GM20431 (cell line): ENCODE data around the gene CCDC87.
"Not testable (repeated sequence)": the region's sequence is repeated elsewhere in the genome, so short reads cannot be mapped to it uniquely, and the experiment has no call there.

ENCODE experiments used
- in situ Hi-C: fragments of 300-500 bp; cut with MseI, MboI; formaldehyde crosslinking; loops from one replicate; pipeline ENCODE4 v1.15.0; 2020; ENCODE audit warnings: low sequenced_read_pairs; ENCODE audit not compliant: unreplicated experiment

The CCDC87 gene

DNA sequence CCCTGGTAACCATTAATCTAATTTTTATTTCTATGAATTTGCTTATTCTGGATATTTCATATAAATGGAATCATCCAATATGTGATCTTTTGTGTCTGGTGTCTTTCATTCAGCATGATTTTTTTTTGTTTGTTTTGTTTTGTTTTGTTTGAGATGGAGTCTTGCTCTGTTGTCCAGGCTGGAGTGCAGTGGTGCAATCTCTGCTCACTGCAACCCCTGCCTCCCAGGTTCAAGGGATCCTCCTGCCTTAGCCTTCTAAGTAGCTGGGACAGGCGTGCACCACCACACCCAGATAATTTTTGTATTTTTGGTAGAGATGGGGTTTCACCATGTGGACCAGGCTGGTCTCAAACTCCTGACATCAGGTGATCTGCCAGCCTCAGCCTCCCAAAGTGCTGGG lies 7.4 kb downstream of the CCDC87 start:
- in situ Hi-C loops: not testable (repeated sequence)

DNA sequence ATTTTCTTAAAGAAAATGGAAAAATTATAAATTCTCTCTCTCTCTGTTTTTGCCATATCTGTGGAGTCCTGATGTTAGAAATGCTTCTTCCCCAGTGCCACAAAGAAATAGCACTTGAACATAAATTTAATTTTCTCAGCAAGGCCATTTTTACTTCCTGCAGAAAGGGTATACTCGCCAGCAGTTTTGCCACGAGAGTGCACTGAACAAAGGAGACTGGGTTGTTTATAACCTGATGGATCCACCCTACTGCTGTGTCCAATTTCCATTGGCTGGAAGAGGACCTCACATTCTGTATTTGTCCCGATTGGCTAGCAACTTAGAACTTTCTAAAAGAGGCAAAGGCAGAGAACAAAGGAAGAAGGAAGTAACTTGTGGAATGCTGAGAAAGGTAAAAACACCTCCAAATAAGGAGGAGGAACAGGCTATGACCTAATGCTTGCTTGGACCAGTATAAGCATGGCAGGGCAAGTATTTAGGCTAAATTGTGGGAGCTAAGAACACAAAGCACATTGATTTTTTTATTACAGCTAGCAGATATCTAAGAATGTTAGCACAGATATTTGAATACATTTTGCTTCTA lies 10.2 kb downstream of the CCDC87 start:
- in situ Hi-C loops: not testable (repeated sequence)

DNA sequence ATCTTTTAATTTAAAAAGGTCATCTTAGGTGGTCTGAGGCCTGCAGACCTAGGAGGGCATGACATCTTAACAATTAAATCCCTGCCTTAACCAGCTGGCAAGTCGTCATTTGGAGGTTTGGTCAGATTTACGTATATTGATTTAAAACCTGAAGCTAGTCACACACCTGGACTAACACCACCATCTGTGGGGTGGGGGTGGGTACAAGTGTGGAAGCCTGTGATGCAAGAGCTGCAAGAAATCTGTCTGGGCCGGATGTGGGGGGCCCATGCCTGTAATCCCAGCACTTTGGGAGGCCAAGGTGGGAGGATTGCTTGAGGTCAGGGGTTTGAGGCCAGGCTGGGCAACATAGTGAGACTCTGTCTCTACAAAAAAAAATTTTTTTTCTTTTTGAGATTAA lies 11.6 kb downstream of the CCDC87 start:
- in situ Hi-C loops: no loop called here

DNA sequence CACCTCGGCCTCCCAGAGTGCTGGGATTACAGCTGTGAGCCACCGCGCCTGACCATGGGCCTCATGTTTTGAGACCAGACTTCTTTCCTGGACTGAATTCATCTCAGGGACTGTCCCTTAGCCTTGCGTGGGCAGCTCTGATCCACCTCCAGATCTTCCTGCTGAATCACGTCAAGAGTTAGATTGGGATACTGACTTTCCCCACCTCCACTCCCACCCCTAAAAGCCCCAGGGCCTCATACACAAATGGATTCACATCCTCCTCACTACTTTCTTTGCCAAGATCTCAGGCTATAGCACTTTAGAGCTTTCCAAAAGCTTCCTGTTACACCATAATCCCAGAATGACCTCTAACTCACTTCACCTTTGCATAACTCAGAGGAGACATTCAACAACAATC lies 12.1 kb downstream of the CCDC87 start:
- in situ Hi-C loops: no loop called here

DNA sequence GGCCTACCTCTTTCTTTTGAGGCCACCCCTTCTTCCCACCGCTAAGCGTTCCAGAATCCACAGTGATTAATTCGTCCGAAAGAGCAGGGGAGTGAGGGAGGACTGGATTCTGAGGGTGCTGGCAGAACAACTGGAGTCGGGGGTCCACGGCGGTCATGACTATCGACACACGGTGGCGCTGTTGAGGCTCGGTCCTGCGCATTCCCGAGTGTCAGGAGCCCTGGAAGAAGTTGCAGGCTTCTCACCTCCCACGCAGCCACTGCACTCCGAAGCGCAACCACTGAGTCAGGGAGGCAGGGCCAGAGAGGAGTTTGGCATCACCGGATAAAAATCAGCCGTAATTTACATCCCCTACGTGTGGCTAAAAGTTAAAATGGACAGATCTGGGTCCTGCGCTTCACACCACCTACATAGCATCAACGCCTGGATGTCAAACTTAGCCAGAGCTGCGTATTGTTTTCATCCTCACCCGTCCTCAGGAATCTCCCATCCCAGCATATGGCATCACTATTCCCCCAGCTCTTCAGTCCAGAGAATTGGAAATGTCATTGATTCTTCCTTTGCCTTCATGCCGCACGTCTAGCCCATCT lies 13.8 kb downstream of the CCDC87 start:
- in situ Hi-C loops: loop anchor here (10.0 kb wide), 1 partner anchor 96 kb away; the partner anchor contains the start of gene RBM4B

DNA sequence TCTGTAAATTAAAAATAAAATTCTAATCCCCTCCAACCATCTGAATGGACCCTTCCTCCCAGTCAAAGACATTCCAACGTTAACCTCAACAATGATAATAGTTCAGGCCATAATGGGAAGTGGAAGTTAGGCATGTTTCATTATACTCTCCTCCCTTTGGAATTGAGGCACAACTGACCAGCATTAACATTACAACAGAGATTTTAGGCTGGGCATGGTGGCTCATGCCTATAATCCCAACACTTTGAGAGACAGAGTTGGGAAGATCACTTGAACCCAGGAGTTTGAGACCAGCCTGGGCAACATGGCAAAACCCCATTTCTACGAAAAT lies 22.0 kb downstream of the CCDC87 start:
- in situ Hi-C loops: loop anchor here (10.0 to 25.0 kb wide), 2 partner anchors 104 to 266 kb away; partner anchors contain the start of genes RBM4B and RCE1

DNA sequence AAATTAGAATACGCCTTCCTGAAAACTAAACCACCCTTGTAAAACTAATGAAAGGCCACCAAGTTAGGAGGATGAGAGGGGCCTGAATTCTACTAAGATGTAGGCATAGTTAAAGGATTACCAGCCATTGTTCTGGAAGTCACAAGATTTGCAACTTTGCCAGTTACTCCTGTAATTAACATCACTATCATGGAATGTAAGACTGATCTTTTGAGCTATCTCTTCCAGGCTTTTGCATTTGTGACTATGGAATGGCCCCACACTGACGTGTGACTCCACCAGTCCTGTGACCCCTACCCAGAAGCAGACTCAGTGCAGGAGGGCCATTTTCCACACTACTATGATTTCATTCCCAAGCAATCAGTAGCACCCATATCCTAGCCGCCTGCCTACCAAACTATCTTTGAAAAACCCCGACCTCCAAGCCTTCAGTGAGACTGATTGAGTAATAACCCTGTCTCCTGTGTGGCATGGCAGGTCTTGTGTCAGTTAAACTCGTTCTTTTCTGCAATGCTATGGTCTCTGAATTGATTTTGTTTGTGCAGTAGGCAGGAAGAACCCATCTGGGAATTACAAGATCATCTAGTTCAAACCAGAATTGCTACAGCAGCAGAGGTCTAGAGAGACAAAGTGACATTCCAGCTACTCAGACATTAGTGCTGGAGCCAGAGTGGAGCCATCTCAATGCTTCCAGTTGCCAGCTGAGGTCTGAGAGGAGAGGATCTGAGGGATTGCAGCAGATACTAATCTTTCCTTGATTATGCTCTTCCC lies 22.6 kb downstream of the CCDC87 start:
- in situ Hi-C loops: loop anchor here (10.0 to 25.0 kb wide), 2 partner anchors 105 to 267 kb away; partner anchors contain the start of genes RBM4B and RCE1

DNA sequence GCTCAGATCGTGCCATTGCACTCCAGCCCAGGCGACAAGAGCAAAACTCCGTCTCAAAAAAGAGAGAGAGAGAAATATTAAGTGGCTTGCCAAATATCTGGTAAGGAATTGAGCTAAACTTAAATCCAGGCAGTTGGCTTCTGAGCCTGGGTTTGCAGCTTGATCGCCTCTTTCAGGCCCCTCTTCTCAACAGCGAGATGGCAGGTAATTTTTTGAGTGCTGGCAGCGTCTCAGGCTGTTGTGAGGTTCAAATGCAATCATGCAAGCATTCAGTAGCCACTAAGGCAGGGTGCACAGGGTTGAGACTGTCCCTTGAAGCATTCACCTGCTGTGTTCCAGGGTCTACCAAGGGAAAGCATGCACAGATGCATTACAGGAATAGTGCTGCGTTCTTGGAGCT lies 23.8 kb downstream of the CCDC87 start:
- in situ Hi-C loops: loop anchor here (25.0 kb wide), 1 partner anchor 268 kb away; the partner anchor contains the start of gene RCE1

DNA sequence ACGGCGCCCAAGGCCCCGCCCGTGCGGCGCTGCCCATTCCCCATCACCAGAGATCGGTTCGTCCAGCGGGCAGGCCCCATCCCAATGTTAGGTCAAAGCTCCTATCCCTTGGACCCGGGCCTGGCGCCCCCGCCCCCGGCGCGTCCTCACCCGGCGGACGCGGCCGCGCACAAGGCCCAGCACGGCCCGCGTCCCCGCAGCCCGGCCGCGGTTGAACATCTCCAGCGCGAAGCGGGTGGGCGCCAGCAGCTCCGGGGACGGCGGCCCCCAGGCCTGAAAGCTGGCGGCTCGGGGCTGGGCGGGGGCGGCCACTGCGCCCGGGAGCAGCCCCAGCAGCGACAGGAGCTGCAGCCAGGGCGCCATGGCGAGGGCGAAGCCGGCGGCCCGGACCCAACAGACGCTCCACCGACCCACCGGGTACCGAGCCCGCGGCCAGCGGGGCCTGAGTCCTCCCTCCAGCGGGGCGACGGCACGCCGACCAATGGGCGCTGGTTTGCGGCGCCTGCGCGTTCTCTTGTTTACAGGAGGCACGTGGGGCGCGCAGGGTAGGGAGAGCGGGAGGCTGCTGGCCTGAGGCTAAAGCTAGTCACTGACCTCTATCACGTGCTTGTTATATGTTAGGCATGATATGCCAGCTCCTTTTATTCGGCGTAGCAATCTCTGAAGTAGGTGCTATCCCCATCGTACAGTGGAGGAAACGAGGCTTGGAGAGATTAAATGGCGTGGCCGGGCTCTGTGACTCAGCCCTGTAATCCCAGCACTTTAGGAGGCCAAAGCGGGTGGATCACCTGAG lies 24.5 kb downstream of the CCDC87 start, which contains the start of gene CTSF:
TSS of gene CTSF (minus strand) at position 483 of the 793 bp plus-strand sequence. CDS start at position 363, 120 bp downstream.
- in situ Hi-C loops: loop anchor here (25.0 kb wide), 1 partner anchor 269 kb away; the partner anchor contains the start of gene RCE1

DNA sequence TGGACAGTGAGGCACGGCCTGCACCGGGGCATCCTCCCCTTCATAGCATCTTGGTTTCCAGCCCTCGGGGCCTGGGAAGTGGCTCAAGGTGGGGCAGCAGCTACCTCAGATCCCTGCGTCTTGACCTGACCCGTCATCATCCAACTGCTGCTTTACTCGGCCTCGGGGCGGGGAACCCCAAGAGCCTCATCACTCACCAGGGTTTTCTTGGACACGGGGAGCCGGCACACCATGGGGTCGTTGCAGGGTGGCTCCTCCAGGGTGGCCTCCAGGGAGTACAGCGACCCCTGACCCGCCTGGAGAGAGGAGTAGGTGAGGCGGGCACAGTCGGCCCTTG lies 25.1 kb downstream of the CCDC87 start:
- in situ Hi-C loops: loop anchor here (25.0 kb wide), 1 partner anchor 270 kb away; the partner anchor contains the start of gene RCE1

DNA sequence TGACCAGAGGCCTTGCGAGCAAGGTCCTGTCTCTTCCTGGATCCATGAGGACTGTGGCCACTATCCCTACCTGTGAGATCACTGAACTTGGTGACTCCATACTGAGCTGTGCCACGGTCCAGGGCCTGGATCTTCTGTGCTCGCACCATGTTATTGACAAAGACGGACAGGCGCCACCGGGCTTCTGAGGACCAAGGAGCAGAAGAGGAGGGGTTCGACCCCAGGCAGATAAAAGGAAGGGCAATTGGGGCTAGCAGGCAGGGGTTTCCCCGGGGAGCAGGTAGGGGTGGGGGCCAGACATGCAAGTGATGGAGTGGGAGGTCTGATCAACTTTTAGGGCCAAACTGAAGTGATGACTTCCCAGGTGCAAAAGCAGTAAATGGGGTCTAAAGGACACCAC lies 26.6 kb downstream of the CCDC87 start:
- in situ Hi-C loops: loop anchor here (25.0 kb wide), 1 partner anchor 271 kb away; the partner anchor contains the start of gene RCE1

DNA sequence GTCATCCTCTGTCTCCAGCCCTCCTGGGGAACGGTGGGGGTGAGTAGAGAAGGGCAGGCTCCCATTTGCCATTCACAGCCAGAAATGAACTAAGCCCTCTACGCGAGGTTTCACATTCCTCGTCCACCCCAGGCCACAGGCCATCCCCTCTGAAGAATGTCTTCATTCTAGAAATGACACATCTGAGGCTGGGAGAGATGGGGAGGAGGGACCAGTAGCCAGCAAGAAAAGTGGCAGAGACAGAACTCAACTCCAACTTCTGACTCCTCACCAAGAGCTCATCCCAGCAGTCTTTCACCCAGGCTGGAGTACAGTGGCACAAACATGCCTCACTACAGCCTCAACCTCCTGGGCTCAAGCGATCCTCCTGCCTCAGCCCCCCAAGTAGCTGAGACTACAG lies 27.9 kb downstream of the CCDC87 start:
- in situ Hi-C loops: loop anchor here (25.0 kb wide), 1 partner anchor 272 kb away; the partner anchor contains the start of gene RCE1

DNA sequence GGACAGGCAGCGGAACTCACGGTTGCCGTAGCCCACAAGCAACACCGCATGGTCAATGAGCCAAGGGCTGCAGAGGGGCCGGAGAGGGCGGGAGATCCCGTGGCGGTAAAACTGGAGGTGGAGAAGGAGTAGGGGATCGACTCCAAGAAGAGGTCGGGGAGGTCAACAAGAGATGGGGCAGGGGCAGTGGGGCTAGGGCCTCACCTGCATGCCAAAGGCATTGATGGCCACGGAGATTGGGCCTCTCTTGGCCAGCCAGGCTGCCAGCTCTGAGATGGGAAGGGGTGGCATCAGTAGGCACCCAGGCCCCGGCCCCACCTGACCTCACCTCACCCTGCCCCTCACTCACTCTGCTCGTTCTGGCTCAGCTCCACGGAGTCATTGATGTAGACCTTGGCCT lies 28.3 kb downstream of the CCDC87 start:
- in situ Hi-C loops: loop anchor here (25.0 kb wide), 1 partner anchor 273 kb away; the partner anchor contains the start of gene RCE1

DNA sequence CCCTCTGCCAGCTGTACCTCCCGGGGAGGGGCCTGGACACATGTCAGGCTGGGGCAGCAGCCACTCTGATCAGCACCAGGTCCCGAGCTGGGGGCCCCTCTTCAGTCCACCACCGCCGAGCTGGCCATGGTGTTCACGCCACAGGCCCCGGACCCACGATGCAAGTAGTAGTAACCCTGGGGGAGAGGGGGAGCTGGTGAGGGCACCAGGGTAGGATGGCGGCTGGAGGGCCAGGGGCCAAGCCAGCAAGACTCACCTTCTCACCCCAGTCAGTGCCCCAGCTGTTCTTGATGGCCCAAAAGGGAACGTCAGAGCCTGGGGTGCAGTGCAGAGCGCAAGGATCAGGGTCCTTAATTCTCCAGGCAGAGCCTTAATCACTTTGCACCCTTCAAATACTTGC lies 29.0 kb downstream of the CCDC87 start:
- in situ Hi-C loops: loop anchor here (25.0 kb wide), 1 partner anchor 273 kb away; the partner anchor contains the start of gene RCE1

DNA sequence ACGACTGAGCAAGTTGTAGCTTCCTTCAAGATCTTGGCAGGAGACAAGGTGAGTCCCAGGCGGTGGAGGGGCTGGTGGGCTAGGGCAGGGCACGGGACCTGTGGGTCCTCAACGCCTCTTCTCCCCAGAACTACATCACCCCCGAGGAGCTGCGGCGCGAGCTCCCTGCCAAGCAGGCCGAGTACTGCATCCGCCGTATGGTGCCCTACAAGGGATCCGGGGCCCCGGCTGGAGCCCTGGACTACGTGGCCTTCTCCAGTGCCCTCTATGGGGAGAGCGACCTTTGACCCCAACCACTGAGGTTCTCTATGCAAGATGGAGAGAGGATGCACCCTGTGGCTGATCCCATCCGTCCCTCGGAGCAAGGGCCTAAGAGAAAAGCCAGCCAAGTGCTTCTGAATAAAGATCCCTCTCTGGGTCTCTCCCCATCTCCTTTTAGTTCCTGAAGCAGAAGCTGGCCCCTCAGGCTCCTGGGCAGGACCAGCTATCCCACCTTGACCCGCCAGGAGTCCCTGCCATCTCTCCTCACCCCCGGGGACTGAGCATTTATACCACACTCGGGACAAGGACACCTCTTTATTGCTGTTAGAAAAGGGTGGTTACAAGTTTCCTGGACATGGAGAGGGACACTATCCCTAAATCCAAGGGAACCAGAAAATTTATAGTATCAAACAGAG lies 29.8 kb downstream of the CCDC87 start:
- in situ Hi-C loops: loop anchor here (25.0 kb wide), 1 partner anchor 274 kb away; the partner anchor contains the start of gene RCE1

DNA sequence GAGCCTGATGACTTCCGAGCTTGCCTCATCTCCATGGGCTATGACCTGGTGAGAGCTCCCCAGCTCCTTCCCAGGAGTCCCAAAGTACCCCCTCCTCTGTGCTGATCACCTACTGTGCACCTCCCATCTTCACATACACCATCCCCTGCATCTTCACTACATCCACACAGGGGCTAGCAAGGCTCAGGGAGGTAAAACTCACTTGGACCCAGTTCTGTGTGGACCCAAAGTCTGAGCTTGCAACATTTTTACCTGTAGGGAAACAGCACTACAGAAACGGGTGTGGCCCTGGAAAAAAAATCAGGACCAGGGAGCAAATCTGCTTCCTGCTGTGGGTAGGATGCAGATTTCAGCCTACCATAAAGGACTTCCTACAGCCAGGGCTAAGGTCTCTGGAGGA lies 30.6 kb downstream of the CCDC87 start:
- in situ Hi-C loops: loop anchor here (25.0 kb wide), 1 partner anchor 275 kb away; the partner anchor contains the start of gene RCE1

DNA sequence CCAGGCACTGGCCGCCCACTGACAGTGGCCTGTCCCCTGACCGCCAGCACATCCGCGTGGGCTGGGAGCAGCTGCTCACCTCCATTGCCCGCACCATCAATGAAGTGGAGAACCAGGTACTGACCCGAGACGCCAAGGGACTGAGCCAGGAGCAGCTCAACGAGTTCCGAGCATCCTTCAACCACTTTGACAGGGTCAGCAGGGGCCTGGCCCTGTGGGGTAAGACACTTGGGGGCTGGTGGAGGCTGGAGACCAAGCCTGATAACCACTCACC lies 31.0 kb downstream of the CCDC87 start:
- in situ Hi-C loops: loop anchor here (25.0 kb wide), 1 partner anchor 275 kb away; the partner anchor contains the start of gene RCE1

DNA sequence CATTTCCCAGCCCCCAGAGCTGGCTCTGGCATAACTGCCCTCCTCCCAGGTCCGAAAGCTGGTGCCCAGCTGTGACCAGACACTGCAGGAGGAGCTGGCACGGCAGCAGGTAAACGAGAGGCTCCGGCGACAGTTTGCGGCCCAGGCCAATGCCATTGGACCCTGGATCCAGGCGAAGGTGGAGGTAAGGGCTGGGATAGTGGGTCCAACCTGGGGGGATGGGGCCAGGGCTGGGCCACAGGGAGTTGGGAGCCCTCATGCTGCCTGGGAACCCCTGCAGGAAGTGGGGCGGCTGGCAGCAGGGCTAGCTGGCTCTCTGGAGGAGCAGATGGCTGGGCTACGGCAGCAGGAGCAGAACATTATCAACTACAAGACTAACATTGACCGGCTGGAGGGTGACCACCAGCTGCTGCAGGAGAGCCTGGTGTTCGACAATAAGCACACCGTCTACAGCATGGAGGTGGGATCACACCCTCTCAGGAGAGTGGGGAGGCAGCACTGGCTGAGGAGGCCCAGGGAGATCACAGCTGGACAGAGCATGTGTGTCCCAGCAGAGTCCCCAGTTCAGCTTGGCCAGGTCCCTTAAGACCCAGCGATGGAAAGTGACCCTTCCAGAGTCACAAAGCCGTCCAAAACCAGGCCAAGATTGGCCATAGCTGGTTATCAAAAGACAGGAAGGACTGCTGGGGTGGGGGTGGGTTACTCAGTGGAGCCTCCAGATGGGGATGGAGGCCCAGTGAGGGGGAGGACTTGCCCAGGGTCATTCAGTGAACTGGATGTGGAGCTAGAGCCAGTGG lies 31.5 kb downstream of the CCDC87 start:
- in situ Hi-C loops: loop anchor here (25.0 kb wide), 1 partner anchor 276 kb away; the partner anchor contains the start of gene RCE1
